Astrocyte of the cerebellum (primary cell): ENCODE results near the gene SPRYD4.

ENCODE experiments used
- DNase-seq: peaks from one replicate; pipeline ENCODE4 v3.0.0-alpha.2; 2011; ENCODE audit warnings: low read depth
- H3K4me3 ChIP-seq: 2 replicates; pipeline ENCODE4 v1.5.1; 2011; ENCODE audit warnings: mild to moderate bottlenecking, low read depth, low read length, moderate library complexity
- in situ Hi-C: cut with HindIII; loops from 2 replicates; pipeline ENCODE4 v1.10.0; 2017; ENCODE audit warnings: low sequenced_read_pairs
- TF ChIP-seq, protein P1 (sequence below): IDR thresholded peaks from 2 replicates; pipeline ENCODE4 v1.5.1; 2012; ENCODE audit warnings: low read length, low read depth, moderate library complexity, mild to moderate bottlenecking; ENCODE audit errors: missing control alignments

Gene SPRYD4

DNA sequence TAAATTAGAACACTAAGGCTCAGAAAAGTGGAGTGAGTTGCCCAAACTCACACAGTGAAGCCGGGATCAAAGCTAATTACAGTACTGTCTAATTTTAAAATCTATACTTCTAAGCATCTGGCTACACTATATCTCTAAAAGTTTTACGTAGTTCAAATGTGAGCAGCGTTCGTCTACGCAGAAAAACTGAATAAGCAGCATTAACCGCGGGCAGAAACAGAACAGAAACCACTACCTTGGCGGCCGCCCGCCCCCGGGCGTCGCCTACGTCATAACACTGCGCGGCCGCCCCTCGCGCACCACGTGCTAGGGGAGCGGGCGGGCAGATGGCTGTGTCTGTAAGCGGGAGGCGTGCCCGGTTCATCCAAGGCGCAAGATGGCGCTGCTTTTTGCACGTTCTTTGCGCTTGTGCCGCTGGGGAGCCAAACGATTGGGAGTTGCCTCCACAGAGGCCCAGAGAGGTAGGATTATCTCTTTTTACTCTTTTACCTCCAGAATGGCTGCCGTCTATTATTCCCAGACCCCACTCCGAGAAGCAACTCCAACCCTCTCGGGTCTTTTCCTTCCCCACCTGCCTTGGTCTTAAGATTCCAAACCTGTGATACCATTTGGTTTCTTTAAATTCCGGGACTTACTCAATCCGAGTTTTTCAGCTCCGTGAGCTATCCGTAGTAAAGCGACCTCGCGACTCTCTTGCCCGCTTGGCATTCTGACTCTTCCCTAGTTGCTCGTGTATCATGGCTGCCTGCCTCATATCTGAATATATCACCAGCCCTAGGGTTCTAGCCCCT lies at the start of gene SPRYD4:
Gene SPRYD4 (plus strand): TSS at position 363 of the 791 bp plus-strand sequence. CDS start 14 bp downstream, at position 377.
- peak within 1 kb of the TSS; percentile 99 for H3K4me3 ChIP-seq
- in situ Hi-C loops: loop anchor here (25.0 kb wide), 1 partner anchor 106 kb away; the partner anchor contains the start of genes APOF and STAT2
- TF ChIP-seq, protein P1, sequence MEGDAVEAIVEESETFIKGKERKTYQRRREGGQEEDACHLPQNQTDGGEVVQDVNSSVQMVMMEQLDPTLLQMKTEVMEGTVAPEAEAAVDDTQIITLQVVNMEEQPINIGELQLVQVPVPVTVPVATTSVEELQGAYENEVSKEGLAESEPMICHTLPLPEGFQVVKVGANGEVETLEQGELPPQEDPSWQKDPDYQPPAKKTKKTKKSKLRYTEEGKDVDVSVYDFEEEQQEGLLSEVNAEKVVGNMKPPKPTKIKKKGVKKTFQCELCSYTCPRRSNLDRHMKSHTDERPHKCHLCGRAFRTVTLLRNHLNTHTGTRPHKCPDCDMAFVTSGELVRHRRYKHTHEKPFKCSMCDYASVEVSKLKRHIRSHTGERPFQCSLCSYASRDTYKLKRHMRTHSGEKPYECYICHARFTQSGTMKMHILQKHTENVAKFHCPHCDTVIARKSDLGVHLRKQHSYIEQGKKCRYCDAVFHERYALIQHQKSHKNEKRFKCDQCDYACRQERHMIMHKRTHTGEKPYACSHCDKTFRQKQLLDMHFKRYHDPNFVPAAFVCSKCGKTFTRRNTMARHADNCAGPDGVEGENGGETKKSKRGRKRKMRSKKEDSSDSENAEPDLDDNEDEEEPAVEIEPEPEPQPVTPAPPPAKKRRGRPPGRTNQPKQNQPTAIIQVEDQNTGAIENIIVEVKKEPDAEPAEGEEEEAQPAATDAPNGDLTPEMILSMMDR: peak; percentile 36
- peak; percentile 86 for DNase-seq

DNA sequence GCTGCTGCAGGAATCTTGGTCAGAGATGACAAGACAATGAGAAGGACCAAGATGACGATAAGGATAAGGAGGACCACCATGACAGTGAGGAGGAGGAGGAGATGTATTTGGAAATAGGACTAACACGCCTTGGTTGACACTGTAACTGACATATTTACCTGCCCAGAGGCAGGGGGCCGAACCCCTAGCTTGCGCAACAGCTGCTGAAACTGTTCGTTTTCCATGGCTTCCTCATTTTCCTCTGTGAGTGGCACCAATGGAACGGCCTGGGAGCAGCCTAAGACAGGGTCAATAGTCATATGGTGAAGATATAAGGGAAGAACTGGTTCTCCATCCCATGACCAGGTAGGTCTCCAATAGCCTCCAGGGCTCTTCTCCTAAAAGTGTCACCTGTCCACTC lies 48.0 kb upstream of the SPRYD4 start:
- TF ChIP-seq, protein P1: no peak
- H3K4me3 ChIP-seq: no peak overlapping the region
- in situ Hi-C loops: no loop called here
- no peak for DNase-seq

DNA sequence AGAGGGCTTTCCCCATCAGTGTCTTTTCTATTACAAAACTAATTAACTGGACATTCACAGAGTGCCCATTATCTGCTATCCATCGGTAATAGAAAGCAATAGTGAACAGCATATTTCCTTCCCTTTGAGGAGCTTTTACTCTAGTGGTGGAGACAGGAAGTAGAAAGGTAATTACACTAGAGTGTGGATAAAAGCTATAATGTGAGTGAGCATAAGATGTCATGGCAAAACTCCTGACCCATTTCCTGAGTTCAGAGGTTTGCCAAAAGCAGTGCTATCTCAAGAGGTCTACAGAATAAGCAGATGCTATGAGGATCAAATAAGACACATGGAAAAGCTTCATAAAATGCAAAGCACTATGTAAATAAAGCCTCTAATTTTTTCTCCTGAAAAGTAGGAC lies 43.2 kb upstream of the SPRYD4 start:
- in situ Hi-C loops: no loop called here
- TF ChIP-seq, protein P1: no peak
- no peak overlapping the region for H3K4me3 ChIP-seq
- DNase-seq: no peak

DNA sequence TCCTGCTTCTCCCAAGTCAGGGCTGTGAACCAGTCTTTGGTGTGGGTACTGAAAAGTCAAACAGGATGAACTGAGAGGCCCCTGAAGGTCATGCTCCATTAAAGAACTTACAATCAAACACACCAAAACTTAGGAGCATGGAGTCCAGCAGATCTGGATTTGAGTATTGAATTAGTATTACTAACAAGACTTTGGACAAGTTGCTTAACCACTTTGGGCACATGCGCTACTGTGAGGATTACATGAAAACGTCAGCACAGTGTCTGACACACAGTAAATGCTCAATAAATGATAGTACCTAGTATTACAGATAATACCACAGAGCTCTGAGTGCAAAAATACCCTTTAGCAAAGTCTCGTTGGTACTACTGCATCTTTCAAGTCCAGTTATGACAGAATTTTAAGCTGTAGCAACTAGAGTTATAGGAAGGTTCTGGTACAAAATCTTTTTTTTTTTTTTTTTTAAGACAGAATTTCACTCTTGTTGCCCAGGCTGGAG lies 42.4 kb upstream of the SPRYD4 start:
- no peak for DNase-seq
- TF ChIP-seq, protein P1: no peak
- in situ Hi-C loops: no loop called here
- H3K4me3 ChIP-seq: no peak overlapping the region

DNA sequence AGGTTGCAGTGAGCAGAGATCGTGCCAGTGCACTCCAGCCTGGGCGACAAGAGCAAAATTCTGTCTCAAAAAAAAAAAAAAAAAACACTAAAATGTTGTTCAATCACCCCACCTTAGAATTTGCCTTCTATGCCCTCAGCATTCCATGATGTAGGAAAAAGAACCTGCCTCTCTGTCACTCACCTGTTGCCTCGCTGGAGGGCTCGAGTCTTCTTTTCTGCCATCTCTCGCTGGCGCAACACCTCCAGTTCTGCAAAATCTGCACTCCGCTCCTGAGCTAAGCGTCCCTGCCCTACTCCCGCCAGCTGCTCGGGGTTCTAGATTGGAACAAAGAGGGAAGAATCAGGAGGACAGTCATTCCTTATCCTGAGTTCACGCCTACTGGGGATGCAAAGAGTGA lies 37.1 kb upstream of the SPRYD4 start:
- in situ Hi-C loops: no loop called here
- TF ChIP-seq, protein P1: no peak

DNA sequence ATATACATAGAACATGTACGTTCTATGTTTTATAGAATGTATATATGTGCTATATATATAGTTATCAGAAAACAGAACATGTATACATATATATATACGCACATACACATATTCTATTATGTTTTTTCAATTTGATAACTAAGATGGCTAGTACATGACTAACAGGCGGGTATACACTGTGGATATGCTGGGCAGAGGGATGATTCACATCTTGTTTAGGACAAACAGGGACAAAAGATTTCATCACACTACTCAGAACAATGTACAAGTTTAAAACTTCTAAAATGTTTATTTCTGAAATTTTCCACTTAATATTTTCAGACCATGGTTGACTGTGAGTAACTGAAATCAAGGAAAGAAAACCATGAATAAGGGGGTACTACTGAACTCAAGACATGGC lies 36.5 kb upstream of the SPRYD4 start:
- no peak for DNase-seq
- in situ Hi-C loops: no loop called here
- TF ChIP-seq, protein P1: no peak
- H3K4me3 ChIP-seq: no peak overlapping the region

More for the DNA sequence above, 37.1 kb upstream of the SPRYD4 start:
- no peak for DNase-seq
- no peak overlapping the region for H3K4me3 ChIP-seq
